Hepatocyte (in vitro differentiated cells): Measurements from ENCODE around the gene EPHB1.

ENCODE experiments used
- CTCF ChIP-seq: fragments of 200-600 bp; sonication (generic); IDR thresholded peaks from 2 replicates; pipeline ENCODE4 v1.5.1; 2016; ENCODE audit warnings: antibody characterized with exemption, mild to moderate bottlenecking; ENCODE audit not compliant: poor library complexity
- EZH2 ChIP-seq: fragments of 200-600 bp; sonication (generic); IDR thresholded peaks from 2 replicates; pipeline ENCODE4 v1.6.1; 2016; ENCODE audit warnings: antibody characterized with exemption, mild to moderate bottlenecking, borderline replicate concordance
- EZH2phosphoT487 ChIP-seq: fragments of 200-600 bp; sonication (generic); IDR thresholded peaks from one replicate; pipeline ENCODE4 v1.6.1; 2018; ENCODE audit warnings: antibody characterized with exemption, mild to moderate bottlenecking, low read depth, moderate library complexity; ENCODE audit not compliant: unreplicated experiment, severe bottlenecking

GRCh38 chr3:134817297-134817696 is 22.2 kb downstream of the EPHB1 start:
- no peak for TF ChIP-seq CTCF
- TF ChIP-seq EZH2: no peak
- TF ChIP-seq EZH2phosphoT487: no peak
